Astrocyte (in vitro differentiated cells and primary cell): ENCODE measurements around the gene CEND1.

ENCODE experiments used
- CTCF ChIP-seq: IDR thresholded peaks from 2 replicates; pipeline ENCODE4 v1.5.1; 2011; ENCODE audit warnings: low read depth, mild to moderate bottlenecking, inconsistent platforms, low read length, moderate library complexity; ENCODE audit not compliant: insufficient read depth
- EZH2 ChIP-seq: IDR thresholded peaks from 2 replicates; pipeline ENCODE4 v1.6.1; 2012; ENCODE audit warnings: mild to moderate bottlenecking, low read length, inconsistent platforms; ENCODE audit not compliant: insufficient read depth

GRCh38 chr11:792873-793272, 3.0 kb upstream of the CEND1 start:
- no peak for TF ChIP-seq CTCF
- no peak for TF ChIP-seq EZH2
